Activated CD4-positive, alpha-beta T cell treated with anti-CD3 and anti-CD28 coated beads, Interleukin-2, Interleukin-6, amounts not matched to agents 100 ng/mL and 50 ng/mL, durations not matched to agents 16 hours and 8 hours (primary cell): ENCODE results near the gene RGL1.
A peak's percentile ranks its signal among the peaks of the same experiment; 100 is the strongest.

Experiments used
- DNase-seq: peaks from one replicate; pipeline ENCODE4 v3.0.0-alpha.2; 2020

RGL1 gene

GRCh38 chr1:183893561-183894289, 88.8 kb downstream of the RGL1 start:
- no peak for DNase-seq

DNA sequence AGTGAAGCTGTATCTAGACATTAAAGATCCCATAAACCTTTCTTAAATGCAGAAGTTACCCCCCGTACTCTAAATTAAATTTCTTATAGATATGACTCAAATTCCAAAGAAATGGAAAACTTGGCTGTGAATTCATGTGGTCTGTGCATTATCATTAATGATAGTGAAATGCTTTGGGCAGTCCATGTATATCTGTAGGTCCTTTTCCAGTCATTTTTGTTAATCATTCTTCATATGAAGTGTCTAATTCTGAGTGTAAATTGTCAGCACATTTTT, 89.3 kb downstream of the RGL1 start:
- no peak for DNase-seq

GRCh38 chr1:183896466-183897048, 91.6 kb downstream of the RGL1 start:
- DNase-seq, result peak; percentile 62

DNA sequence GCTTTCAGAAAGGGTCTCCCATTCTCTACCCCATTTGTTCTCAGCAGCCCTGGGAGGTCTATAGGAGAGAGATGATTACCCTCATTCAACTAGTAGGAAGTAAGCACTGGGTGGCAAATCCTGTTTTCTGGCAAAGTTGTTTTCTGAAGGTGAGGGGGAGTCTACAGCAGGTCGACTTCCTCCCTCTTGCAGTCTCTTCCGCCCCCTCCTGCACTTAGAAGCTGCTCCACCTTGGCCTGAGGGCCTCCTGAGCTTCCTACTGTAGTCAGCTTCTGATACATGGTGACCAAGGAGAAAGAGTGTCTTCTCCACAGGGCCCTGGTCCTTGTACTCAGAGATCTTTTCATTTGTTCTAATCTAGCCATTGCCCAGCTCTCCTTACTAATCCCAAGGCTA, 93.1 kb downstream of the RGL1 start:
- no peak for DNase-seq

GRCh38 chr1:183898610-183899009, 93.7 kb downstream of the RGL1 start:
- DNase-seq, result no peak

- no peak for DNase-seq
These were observed 96.9 kb downstream of the RGL1 start for GRCh38 chr1:183901748-183902330.

- no peak for DNase-seq
These were observed 98.2 kb downstream of the RGL1 start for GRCh38 chr1:183903101-183903500.

- no peak for DNase-seq
These were observed 100.7 kb downstream of the RGL1 start for GRCh38 chr1:183905508-183906113.

GRCh38 chr1:183907070-183907469, 102.2 kb downstream of the RGL1 start:
- no peak for DNase-seq

DNA sequence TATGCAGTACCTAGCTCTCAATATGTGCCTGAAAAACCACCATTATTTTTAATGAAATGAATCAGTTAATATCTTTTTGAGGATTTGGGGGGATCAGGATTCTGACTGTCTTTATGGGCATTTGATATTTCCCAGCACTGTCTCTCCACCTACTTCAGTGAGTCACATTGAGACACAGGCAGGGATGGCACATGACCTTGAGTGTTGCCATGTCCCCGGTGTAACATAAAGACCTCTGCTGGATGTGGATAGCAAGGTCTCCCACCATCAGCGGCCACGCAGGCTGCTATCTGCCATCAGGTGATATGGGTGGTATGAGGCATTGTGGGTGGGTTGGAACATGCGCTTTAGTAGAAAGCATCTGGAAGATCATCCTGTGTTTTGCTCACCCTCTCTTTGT, 103.2 kb downstream of the RGL1 start:
- no peak for DNase-seq

DNA sequence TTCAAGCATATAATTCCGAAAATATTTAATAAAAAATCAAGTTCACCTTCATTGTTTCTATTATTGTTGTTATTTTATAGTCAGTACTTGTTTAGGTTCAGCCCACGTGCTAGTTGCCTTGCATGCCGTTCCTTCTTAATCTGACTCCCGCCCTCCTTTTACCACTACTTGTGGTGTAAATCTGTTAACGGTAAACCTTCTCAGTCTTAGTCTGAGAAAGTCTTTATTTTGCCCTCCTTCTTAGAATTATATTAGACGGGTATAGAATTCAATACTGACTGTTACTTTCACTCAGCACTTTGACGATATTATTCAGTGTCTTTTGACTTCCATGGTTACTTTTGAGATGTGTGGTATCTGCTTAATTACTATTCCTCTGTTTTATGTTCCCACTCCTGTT, 104.8 kb downstream of the RGL1 start:
- peak; percentile 73 for DNase-seq

GRCh38 chr1:183910845-183911244, 105.9 kb downstream of the RGL1 start:
- no peak for DNase-seq

DNA sequence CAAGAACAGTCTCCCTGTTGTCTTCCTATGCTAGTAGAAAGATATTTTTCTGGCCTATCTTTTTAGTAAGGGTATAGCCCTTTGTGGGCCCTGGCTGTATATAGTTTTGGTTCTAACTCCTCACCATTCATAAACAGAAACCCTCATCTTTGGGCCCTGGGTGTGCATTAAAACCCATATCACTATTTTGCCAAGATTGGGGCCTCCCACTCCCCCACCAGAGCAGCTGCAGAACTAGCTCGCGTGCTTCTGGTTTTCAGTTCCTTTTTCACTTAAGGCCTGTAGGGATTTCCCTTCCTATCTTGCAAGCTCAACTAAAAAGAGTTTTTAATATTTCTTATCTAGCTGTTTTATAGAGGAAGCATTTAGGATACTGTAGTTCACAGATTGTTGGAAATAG, 106.4 kb downstream of the RGL1 start:
- DNase-seq, result peak; percentile 70

DNA sequence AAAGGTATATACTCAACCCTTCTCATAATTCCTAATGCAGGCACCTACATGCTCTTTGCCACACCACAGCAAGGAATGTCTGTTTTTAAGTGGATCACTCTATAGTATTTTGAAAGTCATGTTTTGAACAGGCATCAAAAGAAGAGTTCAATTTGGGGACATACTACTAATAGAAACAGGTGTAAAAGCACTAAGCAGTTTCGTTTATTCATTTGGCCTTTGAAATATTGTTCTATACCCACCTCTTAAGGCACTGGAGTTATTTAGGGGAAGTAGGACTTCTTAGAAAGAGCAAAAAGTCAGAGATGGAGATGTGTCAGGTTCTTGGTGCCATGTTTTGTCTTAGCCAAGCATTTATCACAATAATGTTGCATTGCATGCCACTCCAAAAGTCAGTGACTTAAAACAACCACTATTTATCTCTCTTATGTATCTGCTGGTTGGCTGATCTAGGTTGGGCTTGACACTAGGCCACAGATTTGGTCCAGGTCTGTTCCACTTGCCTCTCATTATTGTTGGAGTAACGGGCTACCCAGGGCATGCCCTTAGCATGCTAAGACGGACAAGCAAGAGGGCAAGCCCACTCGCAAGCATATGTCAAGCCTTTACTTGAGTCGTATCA, 107.5 kb downstream of the RGL1 start:
- no peak for DNase-seq

DNA sequence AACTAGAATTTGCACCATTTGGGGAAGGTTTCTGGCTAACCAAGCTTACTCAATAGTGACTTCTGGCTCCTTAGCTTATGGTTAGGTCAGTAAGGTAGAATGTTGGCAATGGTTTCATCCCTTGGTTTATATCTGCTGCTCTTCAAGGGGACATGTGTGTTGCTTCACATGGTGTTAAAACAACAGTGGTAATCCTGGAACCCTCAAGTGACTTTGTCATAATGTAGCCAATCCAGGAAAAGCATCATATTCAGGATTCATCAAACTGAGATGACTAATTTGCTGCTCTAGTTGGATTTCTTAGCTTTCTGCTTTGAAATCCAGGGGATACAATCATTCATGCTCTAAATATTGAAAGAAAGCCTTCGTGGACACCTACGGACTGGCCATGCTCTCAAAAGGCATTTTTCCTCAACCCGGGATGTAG, 108.7 kb downstream of the RGL1 start:
- no peak for DNase-seq

- no peak for DNase-seq
These were observed 109.4 kb downstream of the RGL1 start for GRCh38 chr1:183914276-183914675.

DNA sequence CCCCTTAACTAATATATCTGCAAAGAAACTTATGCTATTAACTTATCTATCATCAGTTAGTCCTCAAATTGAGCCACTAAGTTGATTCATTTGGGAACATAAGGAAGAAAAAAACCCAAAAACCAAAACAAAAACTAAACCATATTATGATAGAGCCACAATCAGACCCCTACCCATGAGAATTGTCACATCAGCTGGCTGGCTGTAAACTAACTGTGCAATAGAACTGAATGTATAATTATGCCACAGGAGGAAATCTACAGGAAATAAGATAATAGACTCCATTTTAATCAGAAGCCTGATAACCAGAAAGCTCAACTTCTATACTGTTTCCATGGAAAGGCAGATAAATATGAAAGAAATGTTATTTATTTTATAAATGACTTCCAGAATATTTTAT, 110.0 kb downstream of the RGL1 start:
- no peak for DNase-seq

DNA sequence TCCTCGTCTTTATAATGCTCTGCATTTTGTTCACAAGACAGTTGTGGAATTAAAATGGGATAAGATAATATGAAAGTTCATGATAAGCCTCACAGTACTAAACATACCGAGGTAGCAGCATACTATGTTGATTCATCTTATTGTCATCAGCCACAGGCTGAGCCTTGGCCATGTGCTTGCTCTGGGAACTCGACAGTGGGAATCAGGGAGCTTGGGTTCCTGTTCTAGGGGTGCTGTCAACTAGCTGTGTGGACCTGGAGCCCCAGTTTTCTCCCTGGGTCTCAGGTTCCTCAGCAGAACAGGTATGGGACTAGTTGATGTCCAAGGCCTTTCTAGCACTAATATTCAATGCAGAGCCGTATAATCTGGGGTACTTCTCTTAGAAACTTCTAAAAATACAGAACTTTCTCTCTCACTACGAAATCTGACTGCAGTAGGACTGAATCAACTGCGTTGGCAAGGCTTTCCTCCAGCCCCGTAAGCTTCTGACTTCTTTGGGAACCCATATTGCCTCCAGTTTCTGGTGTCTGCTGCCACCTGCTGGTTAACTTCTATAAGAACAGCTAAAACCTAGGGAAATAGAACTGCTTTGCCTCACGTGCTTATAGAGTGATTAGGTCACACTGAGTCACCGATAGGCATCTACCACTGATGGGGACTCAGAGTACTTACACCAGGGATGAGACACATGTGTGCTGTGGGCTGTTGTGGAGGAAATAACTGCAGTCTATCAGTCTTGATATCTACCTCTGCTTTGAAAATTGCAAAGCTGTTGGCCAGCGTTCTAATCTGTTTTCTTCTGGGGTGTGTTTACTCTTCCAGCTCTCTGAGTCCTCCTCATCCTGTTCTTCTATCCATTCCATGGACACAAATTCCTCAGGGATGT, 110.9 kb downstream of the RGL1 start:
- peak; percentile 94 for DNase-seq

GRCh38 chr1:183916574-183916973, 111.7 kb downstream of the RGL1 start:
- DNase-seq, result no peak

GRCh38 chr1:183918589-183918988, 113.7 kb downstream of the RGL1 start:
- DNase-seq, result no peak

GRCh38 chr1:183920651-183921050, 115.7 kb downstream of the RGL1 start:
- no peak for DNase-seq

DNA sequence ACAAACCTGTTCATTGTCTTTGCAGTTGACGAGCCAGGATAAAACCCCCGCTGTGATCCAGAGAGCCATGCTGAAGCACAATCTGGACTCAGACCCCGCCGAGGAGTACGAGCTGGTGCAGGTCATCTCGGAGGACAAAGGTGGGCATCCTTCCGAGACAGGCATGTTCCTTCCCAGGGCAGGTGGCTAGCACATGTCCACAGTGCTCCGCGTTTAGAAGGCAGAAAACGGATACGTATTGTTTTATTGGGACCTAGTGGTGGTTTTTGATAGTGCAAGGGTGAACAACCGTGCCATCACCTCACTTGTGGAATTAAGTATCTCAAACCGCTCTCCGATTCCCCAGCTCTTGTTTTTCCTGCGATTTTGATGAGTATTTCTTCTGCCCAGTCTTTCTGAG, 117.3 kb downstream of the RGL1 start:
- DNase-seq, result no peak

DNA sequence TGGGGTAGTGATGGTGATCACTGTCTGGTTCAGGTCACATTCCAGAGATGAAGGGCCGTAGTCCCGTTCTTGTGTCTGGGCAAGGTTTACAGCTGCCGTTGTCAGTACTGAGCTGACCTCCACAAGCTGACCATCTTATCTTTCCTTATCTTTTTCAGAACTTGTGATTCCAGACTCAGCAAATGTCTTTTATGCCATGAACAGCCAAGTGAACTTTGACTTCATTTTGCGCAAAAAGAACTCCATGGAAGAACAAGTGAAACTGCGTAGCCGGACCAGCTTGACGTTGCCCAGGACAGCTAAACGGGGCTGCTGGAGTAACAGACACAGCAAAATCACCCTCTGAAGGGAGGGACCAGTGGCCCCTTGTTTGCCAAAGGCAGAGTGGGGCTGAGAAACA, 121.0 kb downstream of the RGL1 start:
- DNase-seq, result no peak
